Measurements from ENCODE around the gene BDKRB2. TPM values are rescaled to one million over a fixed set of nuclear protein-coding genes. Genes with fewer than 3 reads are reported as not detected.

BDKRB2 gene
- polyA plus RNA-seq, 1 donor from 2014 or later, result not detected

GRCh38 chr14:96162265-96162664, 42.4 kb upstream of the BDKRB2 start:
- Histone ChIP-seq H3K9me2 (ENCODE audit: insufficient read depth, low read length) (no peaks in the 10 kb centered on the region), H3K79me2 (replicated peaks; ENCODE audit: insufficient read depth, low read length) (no peaks in the 10 kb centered on the region), H3K4me2 (ENCODE audit: low read length) (no peak overlapping the region), H3K27me3 (ENCODE audit: insufficient read depth, low read depth, low read length) (no peaks in the 10 kb centered on the region), H3K9me3 (ENCODE audit: low read length) (no peaks in the 10 kb centered on the region), H3F3A (ENCODE audit: insufficient read depth, low read length, poor library complexity, severe bottlenecking) (no peaks in the 10 kb centered on the region), H3K4me3 (ENCODE audit: low read length) (no peak overlapping the region), H4K20me1 (ENCODE audit: insufficient read depth) (no peaks in the 10 kb centered on the region), H3K9ac (ENCODE audit: low read length) (no peak overlapping the region), H3K27ac (ENCODE audit: low read length) (no peak overlapping the region), H3K36me3 (ENCODE audit: insufficient read depth, low read length) (no peaks in the 10 kb centered on the region), H2AFZ (ENCODE audit: low read depth, low read length) (no peak overlapping the region)
- TF ChIP-seq TAF1 (IDR thresholded peaks at IDR 0.05; ENCODE audit: low read depth) (no peak), SMC3 (conservative IDR thresholded peaks at IDR 0.05; ENCODE audit: poor library complexity) (no peak), CTCF (IDR thresholded peaks at IDR 0.05; ENCODE audit: poor library complexity, severe bottlenecking) (no peak), MXI1 (conservative IDR thresholded peaks at IDR 0.05; ENCODE audit: poor library complexity, severe bottlenecking) (no peak), EP300 (conservative IDR thresholded peaks at IDR 0.05; ENCODE audit: poor library complexity, severe bottlenecking) (no peak), POLR2AphosphoS5 (IDR thresholded peaks at IDR 0.05) (no peak), REST (IDR thresholded peaks at IDR 0.05; ENCODE audit: borderline replicate concordance) (no peak), EZH2 (IDR thresholded peaks at IDR 0.05; ENCODE audit: borderline replicate concordance, insufficient read depth, low read length, poor library complexity, severe bottlenecking) (no peak), RAD21 (conservative IDR thresholded peaks at IDR 0.05) (no peak)

GRCh38 chr14:96162741-96163140, 41.9 kb upstream of the BDKRB2 start:
- no peak overlapping the region for H2AFZ ChIP-seq (ENCODE audit: low read depth, low read length)
- H3F3A ChIP-seq (ENCODE audit: insufficient read depth, low read length, poor library complexity, severe bottlenecking), result no peaks in the 10 kb centered on the region
- no peak overlapping the region for H3K27ac ChIP-seq (ENCODE audit: low read length)
- no peaks in the 10 kb centered on the region for H4K20me1 ChIP-seq (ENCODE audit: insufficient read depth)
- TF ChIP-seq MXI1 (conservative IDR thresholded peaks at IDR 0.05; ENCODE audit: poor library complexity, severe bottlenecking), result no peak
- no peak for TF ChIP-seq CTCF (IDR thresholded peaks at IDR 0.05; ENCODE audit: poor library complexity, severe bottlenecking)
- no peak for TF ChIP-seq RAD21 (conservative IDR thresholded peaks at IDR 0.05)
- no peak for TF ChIP-seq POLR2AphosphoS5 (IDR thresholded peaks at IDR 0.05)
- no peak for TF ChIP-seq SMC3 (conservative IDR thresholded peaks at IDR 0.05; ENCODE audit: poor library complexity)
- TF ChIP-seq EP300 (conservative IDR thresholded peaks at IDR 0.05; ENCODE audit: poor library complexity, severe bottlenecking), result no peak
- TF ChIP-seq EZH2 (IDR thresholded peaks at IDR 0.05; ENCODE audit: borderline replicate concordance, insufficient read depth, low read length, poor library complexity, severe bottlenecking), result no peak
- TF ChIP-seq TAF1 (IDR thresholded peaks at IDR 0.05; ENCODE audit: low read depth), result no peak
- TF ChIP-seq REST (IDR thresholded peaks at IDR 0.05; ENCODE audit: borderline replicate concordance), result no peak
- H3K79me2 ChIP-seq (replicated peaks; ENCODE audit: insufficient read depth, low read length), result no peaks in the 10 kb centered on the region
- no peak overlapping the region for H3K4me3 ChIP-seq (ENCODE audit: low read length)
- no peaks in the 10 kb centered on the region for H3K36me3 ChIP-seq (ENCODE audit: insufficient read depth, low read length)
- no peaks in the 10 kb centered on the region for H3K27me3 ChIP-seq (ENCODE audit: insufficient read depth, low read depth, low read length)
- no peak overlapping the region for H3K9ac ChIP-seq (ENCODE audit: low read length)
- no peak overlapping the region for H3K4me2 ChIP-seq (ENCODE audit: low read length)
- no peaks in the 10 kb centered on the region for H3K9me2 ChIP-seq (ENCODE audit: insufficient read depth, low read length)
- no peaks in the 10 kb centered on the region for H3K9me3 ChIP-seq (ENCODE audit: low read length)
